DMS114 treated with DMSO at 0.1 percent for 48 hours (cell line): Measurements from ENCODE around the gene CDC26.
A peak's percentile ranks its signal among the peaks of the same experiment; 100 is the strongest.

Source experiments
- DNase-seq: peaks from one replicate; lab custom pipeline; 2025; ENCODE audit not compliant: unreplicated experiment; lab: John Stamatoyannopoulos, UW

Gene CDC26

GRCh38 chr9:113275157-113276131 lies at the start of gene CDC26, which contains the start of gene PRPF4:
Gene CDC26 (minus strand): TSS chr9:113275572. CDS start chr9:113272507, 3,065 bp downstream.
Gene PRPF4 (plus strand): TSS chr9:113275658. CDS start chr9:113275744, 86 bp downstream.
- peak; percentile 96 for DNase-seq

GRCh38 chr9:113322671-113323070 lies 47.3 kb upstream of the CDC26 start:
- no peak for DNase-seq

DNA sequence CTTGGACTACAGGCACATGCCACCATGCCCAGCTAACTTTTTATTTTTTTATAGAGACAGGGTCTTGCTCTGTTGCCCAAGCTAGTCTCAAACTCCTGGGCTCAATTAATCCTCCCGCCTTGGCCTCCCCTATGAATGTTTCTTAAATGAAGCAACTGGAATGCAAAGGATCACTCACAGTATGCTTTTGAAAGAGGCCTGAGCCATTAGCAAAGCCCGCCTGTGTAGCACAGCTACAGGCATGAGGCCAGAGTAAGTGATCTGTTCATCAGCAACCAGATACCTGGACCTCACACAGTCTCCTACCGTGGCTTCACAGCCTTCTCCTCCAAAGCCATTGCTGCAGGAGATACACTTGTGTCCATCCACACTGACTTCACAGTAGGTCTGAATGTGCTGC lies 44.7 kb upstream of the CDC26 start:
- no peak for DNase-seq

DNA sequence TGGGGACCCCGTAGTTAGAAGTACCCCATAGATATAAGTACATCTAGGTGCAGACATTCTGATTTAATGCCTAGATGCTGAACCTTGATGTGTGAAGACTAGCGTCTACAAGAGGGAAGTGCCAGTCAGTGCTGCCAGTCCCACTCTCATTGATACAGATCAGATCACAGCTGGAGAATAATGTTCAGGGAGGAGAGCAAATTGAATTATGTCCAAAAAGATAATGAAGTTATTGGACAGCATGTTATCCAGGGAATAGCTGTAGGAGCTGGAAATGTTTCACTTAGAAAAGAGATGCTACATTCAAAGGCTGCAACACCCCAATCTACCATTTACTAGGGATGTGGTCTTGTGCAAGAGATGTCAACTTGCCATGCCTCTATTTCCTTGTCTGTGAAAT lies 43.7 kb upstream of the CDC26 start:
- DNase-seq: no peak

DNA sequence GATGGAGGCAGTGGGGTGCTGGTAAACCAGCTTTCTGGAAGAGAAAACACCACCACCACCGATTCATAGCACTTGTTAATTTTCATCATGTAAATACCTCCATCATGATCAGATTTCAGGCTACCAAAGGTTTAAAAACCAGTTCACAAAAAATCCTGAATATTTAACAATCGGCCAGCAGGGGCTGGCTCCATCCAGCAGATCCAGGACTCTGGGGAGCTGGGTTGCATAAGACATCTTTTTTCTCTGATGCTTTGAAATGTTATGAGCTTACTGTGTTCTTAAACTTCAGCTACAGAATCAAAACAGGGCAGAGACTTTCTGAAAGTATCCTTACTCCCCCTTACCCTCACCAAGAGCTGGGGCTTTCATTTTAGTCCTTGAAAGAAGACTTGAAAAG lies 42.4 kb upstream of the CDC26 start:
- DNase-seq: no peak

DNA sequence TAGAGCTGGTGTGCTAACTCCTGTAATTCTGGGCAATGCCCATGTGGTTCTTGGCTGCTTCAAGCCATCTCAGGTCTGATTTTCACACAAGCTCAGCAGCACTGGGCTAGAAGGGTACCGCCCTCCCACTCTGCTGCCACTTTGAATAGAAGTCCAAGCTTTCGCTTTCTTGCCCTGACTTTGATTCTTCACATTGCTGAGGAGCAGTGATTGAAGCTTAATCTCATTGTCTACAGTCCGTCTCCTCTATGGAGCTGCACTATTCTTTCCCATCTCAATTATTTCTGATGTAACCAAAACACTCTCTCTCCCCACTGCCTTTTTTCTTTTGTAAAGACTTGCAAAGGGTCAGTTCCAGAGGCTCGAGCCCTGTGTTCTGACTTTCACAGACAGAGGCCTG lies 40.7 kb upstream of the CDC26 start:
- DNase-seq: no peak

- DNase-seq: no peak
These were observed 39.9 kb upstream of the CDC26 start for GRCh38 chr9:113315231-113315630.

- no peak for DNase-seq
These were observed 37.9 kb upstream of the CDC26 start for GRCh38 chr9:113313261-113313660.

DNA sequence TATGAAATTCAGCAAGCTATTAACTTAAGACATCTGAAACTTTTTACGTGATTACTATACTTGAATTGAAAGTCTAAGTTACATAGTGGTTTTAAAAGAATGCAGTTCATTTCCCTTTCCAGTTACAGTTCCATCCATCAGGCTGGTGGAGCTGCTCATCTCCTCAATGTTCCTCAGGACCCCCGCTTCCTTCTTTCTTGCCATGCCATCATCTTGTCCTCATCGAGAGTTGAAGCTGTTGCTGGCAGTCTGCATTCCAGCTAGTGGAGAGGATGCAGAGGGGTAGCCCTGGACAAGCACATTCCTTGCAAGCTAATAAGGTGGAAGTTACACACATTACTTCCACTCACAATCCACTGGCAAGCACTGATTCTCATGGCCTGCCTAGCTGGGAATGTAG lies 36.6 kb upstream of the CDC26 start:
- DNase-seq: no peak

DNA sequence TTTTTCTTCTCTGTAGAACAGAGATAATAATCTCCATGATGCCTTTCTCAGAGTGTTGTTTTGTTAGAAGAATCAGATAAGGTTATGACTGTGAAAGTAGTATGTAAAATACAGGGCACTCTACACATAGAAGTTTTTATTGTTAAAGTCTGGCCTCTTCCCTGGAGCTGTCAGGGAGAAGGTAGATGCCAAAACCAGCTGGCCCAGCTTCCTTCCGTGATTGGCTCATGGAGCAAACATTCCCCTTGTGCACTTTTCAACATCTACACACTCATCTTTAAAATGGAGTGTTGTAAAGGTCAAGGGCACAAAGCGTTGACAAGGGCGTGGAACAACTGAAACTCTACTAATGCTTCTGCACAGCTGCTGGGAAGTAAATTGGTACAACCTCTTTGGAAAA lies 35.2 kb upstream of the CDC26 start:
- no peak for DNase-seq

DNA sequence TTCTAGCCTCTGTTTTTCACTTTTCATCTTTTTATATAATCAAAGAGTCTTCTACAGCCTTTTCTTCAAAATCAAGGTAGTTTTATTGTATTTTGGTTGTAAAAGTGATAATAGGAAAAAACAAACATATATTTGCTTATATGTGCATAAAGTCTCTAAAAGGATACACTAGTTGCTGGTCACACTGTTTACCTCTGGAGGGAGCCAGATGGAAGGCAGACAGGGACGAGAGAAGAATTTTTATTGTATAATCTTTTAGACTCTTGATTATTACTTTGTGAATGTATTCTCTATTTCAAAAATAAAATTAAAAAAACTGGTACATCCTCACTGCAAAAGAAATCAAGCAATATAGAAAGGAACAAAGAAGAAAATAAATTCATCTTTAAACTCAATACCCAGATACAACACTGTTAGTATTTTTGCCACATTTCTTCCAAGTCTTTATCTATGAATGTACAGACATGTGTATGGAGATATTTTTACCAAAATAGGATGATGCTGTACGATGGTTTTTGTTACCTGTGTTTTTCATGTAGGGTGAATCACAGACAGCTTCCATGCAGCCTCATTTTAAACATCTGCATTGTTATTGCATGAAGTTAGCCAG lies 33.9 kb upstream of the CDC26 start:
- DNase-seq: peak; percentile 5

DNA sequence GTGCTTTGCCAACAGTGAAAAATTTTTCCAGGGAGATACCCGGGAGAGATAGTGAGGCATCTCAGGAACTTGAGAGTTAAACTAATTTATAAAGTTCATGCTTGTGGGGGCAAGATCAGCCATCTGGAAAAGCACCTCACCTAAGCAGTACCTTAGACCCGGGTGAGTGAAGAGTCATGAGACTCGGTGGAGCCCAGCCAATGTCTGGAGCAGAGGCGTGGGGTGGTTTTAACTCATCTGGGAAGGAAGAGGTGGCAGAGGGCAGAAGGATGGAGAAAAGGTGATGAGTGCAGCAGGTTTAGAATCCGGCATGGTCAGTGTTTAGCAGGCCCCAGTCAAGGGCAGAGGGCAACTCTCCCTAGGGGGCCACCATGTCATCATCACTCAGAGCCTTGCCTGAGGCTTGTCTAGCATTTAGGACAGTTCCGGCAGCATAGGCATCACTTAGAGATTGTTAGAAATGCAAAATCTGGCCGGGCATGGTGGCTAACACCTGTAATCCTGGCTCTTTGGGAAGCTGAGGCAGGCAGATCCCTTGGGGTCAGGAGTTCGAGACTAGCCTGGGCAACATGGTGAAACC lies 32.1 kb upstream of the CDC26 start:
- DNase-seq: no peak

- DNase-seq: no peak
These were observed 31.2 kb upstream of the CDC26 start for GRCh38 chr9:113306566-113306965.

DNA sequence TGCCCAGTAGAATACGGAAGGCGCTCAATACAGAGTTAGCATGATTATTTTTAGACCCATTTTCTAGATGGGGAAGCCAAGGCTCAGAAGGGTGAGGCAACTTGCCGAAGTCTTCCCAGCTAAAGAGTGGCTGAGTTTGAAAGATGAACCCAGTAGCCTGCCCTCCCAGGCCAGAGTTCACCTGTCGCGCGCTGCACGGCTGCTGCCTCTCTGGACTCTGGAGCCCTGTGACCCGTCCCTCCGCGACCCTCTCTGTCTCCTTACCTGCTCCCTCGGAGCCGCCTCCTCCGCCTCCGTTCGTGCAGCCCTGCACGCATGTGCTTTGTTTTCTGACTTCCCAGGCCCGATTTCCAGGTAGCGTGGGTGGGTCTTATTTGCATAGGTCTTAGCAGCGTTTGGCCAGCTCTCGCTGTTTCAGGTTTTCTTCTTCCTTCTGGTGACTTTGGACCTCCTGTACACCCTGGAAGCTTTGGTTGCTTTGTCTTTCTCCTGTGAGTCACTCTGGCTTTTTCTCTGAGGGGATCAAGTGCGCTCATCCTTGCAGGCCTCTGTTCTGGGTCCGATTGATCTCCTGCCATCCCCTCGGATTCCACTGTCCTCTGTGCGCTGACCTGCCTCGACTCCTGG lies 27.5 kb upstream of the CDC26 start, which contains the start of gene RNF183:
Gene RNF183, minus strand, starts transcription at position 585 of the 627 bp plus-strand sequence. CDS start 5,192 bp downstream, outside the sequence.
- no peak for DNase-seq

GRCh38 chr9:113301548-113301947 lies 26.2 kb upstream of the CDC26 start:
- DNase-seq: no peak

- no peak for DNase-seq
These were observed 24.5 kb upstream of the CDC26 start for GRCh38 chr9:113299800-113300292.

- DNase-seq: no peak
These were observed 23.8 kb upstream of the CDC26 start for GRCh38 chr9:113298924-113299770.

DNA sequence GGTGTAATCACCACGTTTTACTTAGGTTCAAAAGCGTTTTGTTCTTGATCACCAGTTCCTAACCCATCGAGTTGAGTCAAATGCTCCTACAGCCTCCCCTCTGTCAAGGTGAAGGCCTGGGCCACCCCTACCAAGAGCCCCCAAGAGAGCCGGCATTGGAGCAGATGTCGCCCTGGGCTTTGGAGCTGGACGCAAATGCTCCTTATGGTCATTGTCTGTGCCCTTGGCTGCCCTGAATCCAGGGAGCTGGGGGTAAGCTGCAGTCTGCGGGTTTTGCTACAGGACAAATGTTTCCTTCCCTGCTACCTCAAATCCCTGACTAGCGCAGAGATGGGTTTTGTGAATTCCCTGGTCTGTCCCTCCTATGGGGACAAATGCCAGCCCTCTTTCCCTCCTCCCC lies 22.9 kb upstream of the CDC26 start:
- no peak for DNase-seq

GRCh38 chr9:113296796-113297558 lies 21.6 kb upstream of the CDC26 start:
- no peak for DNase-seq
